Breast epithelium (tissue), 4 donors: ENCODE results near the gene AATK. TPM values are rescaled to one million over a fixed set of nuclear protein-coding genes. Genes with fewer than 3 reads are reported as not detected.

Source experiments
- DNase-seq, 2 donors: peaks; one replicate each; pipeline ENCODE4 v3.0.0-alpha.2; 2019; ENCODE audit warnings: low spot score in 2 of 2
- H3K27ac ChIP-seq, 2 donors: fragments of 200-600 bp; sonication (generic) in 1 of 2; one replicate each; pipeline ENCODE4 v1.5.1; 2016 to 2019; ENCODE audit warnings: mild to moderate bottlenecking in 1 of 2
- H3K27me3 ChIP-seq, 2 donors: fragments of 200-600 bp; sonication (generic) in 1 of 2; one replicate each; pipeline versions ENCODE4 v1.5.1 to v1.6.0; 2017 to 2019; ENCODE audit warnings: control low read depth in 1 of 2, mild to moderate bottlenecking in 1 of 2
- H3K36me3 ChIP-seq: fragments of 200-600 bp; one replicate; pipeline ENCODE4 v1.5.1; 2019
- H3K4me1 ChIP-seq, 2 donors: fragments of 200-600 bp; sonication (generic); one replicate each; pipeline ENCODE4 v1.5.1; 2016 to 2019; ENCODE audit warnings: control low read depth in 1 of 2
- H3K4me3 ChIP-seq, 3 donors: fragments of 200-600 bp; sonication (generic); 1 replicate in 2 of 3; 2 replicates in 1 of 3; pipeline ENCODE4 v1.5.1; 2016 to 2019; ENCODE audit warnings: mild to moderate bottlenecking in 3 of 3, moderate library complexity in 2 of 3
- H3K9me3 ChIP-seq, 2 donors: fragments of 200-600 bp; sonication (generic) in 1 of 2; one replicate each; pipeline ENCODE4 v1.5.1; 2016 to 2019; ENCODE audit warnings: control low read depth in 1 of 2
- POLR2A ChIP-seq: fragments of 450-650 bp; IDR thresholded peaks from one replicate; pipeline ENCODE4 v1.6.1; 2016; ENCODE audit warnings: antibody characterized with exemption, mild to moderate bottlenecking, moderate library complexity
- POLR2AphosphoS5 ChIP-seq, 3 donors: sonication (generic); formaldehyde crosslinking; IDR thresholded peaks; one replicate each; pipeline ENCODE4 v1.6.1; 2017; ENCODE audit warnings: antibody characterized with exemption in 3 of 3
- intact Hi-C: fragments of 100-400 bp; cut with DNase I; formaldehyde crosslinking; loops from one replicate; pipeline ENCODE4 v1.15.1; 2023; ENCODE audit warnings: low total_unique reads
- total RNA-seq, 3 donors: library from RNA; depleted of rRNA; stranded (reverse); fragments of >200 nt; gene quantifications; one replicate each; pipeline ENCODE4 v1.1.0, GENCODE V29; 2016
- TF ChIP-seq, protein P1 (sequence below), 3 donors: fragments of 450-650 bp; IDR thresholded peaks; one replicate each; pipeline ENCODE4 v1.5.1; 2016 to 2017; ENCODE audit warnings: antibody characterized with exemption in 3 of 3, mild to moderate bottlenecking in 3 of 3, moderate library complexity in 3 of 3

Gene AATK
- total RNA-seq, 3 donors from 2014 or later, result under 0.01 to 0.98 (median 0.73) TPM

DNA sequence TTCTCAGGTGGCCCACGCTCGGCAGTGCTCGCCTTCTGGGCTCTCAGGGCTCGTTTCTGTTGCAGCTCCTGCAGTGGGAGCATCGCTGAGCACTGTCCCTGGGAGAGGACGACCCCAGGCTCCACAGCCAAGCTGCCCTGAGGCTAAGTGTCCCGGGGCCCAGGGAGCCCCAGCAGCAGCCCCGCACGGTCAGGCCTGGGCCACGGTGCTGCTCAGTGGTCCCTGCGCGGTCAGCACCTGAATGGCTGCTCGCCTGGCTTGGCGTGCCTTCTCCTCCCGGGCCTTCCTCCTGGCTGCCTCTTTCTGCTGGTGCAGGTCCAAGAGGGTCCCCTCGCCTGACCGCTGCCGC is 33.4 kb upstream of the AATK start:
- no peaks in the 10 kb centered on the region for H3K4me1 ChIP-seq
- no peak overlapping the region for H3K27ac ChIP-seq
- TF ChIP-seq, protein P1, sequence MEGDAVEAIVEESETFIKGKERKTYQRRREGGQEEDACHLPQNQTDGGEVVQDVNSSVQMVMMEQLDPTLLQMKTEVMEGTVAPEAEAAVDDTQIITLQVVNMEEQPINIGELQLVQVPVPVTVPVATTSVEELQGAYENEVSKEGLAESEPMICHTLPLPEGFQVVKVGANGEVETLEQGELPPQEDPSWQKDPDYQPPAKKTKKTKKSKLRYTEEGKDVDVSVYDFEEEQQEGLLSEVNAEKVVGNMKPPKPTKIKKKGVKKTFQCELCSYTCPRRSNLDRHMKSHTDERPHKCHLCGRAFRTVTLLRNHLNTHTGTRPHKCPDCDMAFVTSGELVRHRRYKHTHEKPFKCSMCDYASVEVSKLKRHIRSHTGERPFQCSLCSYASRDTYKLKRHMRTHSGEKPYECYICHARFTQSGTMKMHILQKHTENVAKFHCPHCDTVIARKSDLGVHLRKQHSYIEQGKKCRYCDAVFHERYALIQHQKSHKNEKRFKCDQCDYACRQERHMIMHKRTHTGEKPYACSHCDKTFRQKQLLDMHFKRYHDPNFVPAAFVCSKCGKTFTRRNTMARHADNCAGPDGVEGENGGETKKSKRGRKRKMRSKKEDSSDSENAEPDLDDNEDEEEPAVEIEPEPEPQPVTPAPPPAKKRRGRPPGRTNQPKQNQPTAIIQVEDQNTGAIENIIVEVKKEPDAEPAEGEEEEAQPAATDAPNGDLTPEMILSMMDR (IDR thresholded peaks at IDR 0.05), result no peak
- TF ChIP-seq POLR2A, result no peak
- TF ChIP-seq POLR2AphosphoS5 (IDR thresholded peaks at IDR 0.05), result no peak
- intact Hi-C loops, result no loop called here
- no peaks in the 10 kb centered on the region for H3K36me3 ChIP-seq
- DNase-seq, result no peak
- H3K27me3 ChIP-seq, result no peaks in the 10 kb centered on the region
- H3K9me3 ChIP-seq, result no peaks in the 10 kb centered on the region
- H3K4me3 ChIP-seq, result no peak overlapping the region

DNA sequence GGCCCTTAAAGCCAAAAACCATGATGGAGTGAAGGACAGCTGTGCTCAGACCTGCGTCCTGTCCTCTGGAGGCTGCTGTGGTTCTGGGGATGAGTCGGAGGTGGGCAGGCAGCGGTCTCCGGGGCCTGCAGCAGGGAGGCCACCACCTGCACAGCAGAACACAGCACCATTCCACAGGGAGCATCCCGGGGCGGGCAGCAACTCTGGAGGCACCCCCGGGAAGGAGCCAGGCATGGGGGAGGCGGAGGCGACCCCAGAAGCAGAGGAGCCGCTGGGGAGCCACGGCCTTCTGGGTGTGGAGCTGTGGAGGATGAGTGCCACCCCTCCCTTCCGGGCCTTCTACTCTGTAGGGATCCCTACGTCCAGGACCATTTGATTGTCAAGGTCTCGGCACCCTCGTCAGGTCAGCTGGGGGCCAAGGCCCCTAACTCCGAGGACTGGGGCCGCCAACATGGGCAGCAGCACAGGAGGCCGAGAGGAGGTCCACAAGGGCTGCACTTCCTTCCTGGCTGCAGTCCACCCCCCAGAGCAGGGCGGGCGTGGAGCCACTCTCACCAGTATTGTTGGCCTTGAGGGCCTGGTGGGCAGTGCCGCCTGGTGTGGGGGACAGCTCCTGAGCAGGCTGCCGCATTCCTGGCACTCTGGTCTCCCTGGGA is 32.9 kb upstream of the AATK start:
- intact Hi-C loops, result no loop called here
- Histone ChIP-seq H3K9me3 (no peaks in the 10 kb centered on the region), H3K4me1 (no peaks in the 10 kb centered on the region), H3K36me3 (no peaks in the 10 kb centered on the region), H3K27me3 (no peaks in the 10 kb centered on the region), H3K27ac (no peak overlapping the region), H3K4me3 (no peak overlapping the region)
- no peak for DNase-seq
- TF ChIP-seq, protein P1 (IDR thresholded peaks at IDR 0.05), result no peak
- TF ChIP-seq POLR2AphosphoS5 (IDR thresholded peaks at IDR 0.05), result no peak

DNA sequence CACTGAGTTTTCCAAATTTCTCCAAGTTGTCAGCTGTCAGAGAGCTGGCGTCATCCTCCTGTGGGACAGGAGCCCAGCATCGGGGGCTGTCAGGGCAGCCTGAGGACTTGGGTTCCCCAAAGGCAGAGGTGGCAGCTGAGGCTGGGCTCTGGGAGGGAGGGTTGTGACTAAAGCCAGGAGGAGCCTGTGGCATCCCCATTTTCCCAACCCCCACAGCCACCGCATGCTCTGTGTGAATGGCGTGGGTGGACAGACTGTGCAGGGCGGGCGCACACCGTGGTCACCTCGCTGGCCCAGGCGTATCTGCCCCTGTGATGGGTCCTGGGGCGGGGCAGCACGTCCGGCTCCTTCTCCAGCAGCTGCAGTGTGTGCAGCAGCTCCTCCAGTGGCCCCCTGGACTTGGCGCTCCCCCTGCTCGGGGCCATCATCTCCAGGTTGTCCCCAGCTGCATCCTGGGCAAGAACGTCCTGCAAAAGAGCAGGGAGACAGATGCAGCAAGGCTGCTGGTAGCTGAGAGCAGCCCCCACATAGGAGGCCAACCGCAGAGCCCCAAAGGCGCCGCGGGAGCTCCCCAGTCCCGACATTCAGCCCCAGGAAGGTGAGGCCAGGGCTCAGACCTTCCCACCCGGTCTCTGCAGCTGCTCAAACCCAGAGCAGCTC is 31.9 kb upstream of the AATK start:
- Histone ChIP-seq H3K27me3 (no peaks in the 10 kb centered on the region), H3K9me3 (no peaks in the 10 kb centered on the region), H3K4me3 (no peak overlapping the region), H3K27ac (no peak overlapping the region), H3K4me1 (no peaks in the 10 kb centered on the region), H3K36me3 (no peaks in the 10 kb centered on the region)
- TF ChIP-seq, protein P1 (IDR thresholded peaks at IDR 0.05), result no peak
- TF ChIP-seq POLR2AphosphoS5 (IDR thresholded peaks at IDR 0.05) (no peak), POLR2A (no peak)
- DNase-seq, result no peak
- intact Hi-C loops, result no loop called here

DNA sequence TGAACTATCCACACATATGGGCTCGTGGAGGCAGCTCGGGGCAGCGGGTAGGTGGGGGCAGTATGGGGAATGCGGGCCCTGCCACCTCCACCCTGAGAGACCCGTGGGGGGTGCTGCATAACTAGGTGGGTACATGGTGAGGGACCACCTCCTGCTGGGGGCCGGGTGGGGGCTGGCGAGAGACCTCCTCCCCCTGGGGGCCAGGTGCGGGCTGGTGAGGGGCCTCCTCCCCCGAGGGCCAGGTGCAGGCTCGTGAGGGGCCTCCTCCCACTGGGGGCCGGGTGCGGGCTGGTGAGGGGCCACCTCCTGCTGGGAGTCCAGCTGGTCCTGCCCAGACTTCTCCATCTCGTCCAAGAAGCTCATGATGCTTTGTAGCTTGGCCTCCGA is 31.4 kb upstream of the AATK start:
- Histone ChIP-seq H3K27ac (no peak overlapping the region), H3K4me1 (no peaks in the 10 kb centered on the region), H3K27me3 (no peaks in the 10 kb centered on the region), H3K9me3 (no peaks in the 10 kb centered on the region), H3K4me3 (no peak overlapping the region), H3K36me3 (no peaks in the 10 kb centered on the region)
- no peak for DNase-seq
- intact Hi-C loops, result no loop called here
- TF ChIP-seq, protein P1 (IDR thresholded peaks at IDR 0.05), result no peak

DNA sequence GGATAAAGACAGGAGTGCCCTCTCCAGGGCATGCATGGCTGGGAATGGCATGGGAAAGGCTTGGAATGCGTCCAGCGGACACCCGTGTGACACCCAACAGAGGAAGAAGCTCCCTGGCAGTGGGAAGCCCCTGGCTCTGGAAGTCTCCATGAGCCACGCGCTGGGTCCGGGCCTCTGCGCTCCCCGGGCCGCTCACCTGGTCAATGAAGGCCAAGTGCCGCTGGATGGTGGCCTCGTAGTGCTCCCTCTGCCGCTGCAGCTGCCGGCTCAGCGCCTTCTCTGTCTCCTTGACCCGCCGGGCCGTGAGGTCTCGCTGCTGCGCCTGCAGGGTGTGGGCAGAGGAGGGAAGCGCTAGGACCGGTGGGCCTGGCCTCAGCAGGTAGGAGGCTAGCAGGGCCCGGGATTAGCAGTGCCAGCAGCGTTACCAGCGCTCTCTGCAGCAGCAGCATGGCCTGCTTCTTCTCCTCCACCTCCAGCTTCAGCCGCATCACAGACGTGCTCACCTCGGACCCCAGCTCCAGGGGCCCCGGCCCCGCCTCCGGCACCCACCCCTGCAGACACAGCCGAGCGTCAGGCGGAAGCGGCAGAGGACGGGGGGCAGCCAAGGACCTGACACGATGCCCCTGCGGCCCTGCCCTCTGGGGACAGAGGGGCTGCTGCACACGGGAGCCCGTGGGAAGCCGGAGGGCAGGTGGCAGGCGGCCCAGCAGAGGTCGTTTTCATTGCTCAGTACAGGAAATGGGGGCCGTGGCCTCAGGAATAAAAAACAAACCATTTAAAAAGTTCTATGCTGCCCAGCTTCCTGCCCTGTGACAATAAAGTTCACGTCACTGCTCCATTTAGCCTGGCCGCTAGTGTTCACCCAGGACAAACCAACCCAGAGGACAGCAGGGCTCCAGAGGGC is 30.7 kb upstream of the AATK start:
- no peaks in the 10 kb centered on the region for H3K36me3 ChIP-seq
- H3K27ac ChIP-seq, result no peak overlapping the region
- no peaks in the 10 kb centered on the region for H3K4me1 ChIP-seq
- no peak overlapping the region for H3K4me3 ChIP-seq
- no peaks in the 10 kb centered on the region for H3K9me3 ChIP-seq
- no peak for TF ChIP-seq POLR2AphosphoS5 (IDR thresholded peaks at IDR 0.05)
- no peak for TF ChIP-seq POLR2A
- TF ChIP-seq, protein P1 (IDR thresholded peaks at IDR 0.05), result no peak
- intact Hi-C loops, result no loop called here
- no peaks in the 10 kb centered on the region for H3K27me3 ChIP-seq
- no peak for DNase-seq
